Activated gamma-delta T cell treated with Interleukin-2 at 50 U/mL for 16 hours (primary cell): ENCODE data around the gene APELA.
"Not testable (repeated sequence)": the region's sequence is repeated elsewhere in the genome, so short reads cannot be mapped to it uniquely, and the experiment has no call there.

Experiments used
- DNase-seq: peaks from one replicate; pipeline ENCODE4 v3.0.0-alpha.2; 2020

APELA gene

DNA sequence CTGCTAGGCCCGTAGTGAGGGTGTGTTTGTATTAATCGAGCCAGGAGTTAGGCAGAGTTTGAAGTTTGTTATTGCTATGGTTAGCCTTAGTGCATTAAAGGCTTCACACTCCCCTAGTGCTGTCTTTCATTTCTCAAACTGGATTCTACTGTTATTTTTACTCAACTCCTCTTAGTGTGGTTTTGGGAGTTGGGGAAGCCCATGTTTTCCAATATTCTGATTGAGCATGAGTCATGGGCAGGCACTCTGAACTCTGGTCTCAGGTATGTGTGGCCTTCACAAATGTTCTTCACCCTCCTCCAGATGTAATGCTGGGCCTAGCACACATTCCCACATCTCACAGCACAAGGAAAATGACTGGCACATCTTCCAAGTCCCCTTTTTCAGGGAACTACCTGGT is 50.1 kb downstream of the APELA start:
- DNase-seq = not testable (repeated sequence)

DNA sequence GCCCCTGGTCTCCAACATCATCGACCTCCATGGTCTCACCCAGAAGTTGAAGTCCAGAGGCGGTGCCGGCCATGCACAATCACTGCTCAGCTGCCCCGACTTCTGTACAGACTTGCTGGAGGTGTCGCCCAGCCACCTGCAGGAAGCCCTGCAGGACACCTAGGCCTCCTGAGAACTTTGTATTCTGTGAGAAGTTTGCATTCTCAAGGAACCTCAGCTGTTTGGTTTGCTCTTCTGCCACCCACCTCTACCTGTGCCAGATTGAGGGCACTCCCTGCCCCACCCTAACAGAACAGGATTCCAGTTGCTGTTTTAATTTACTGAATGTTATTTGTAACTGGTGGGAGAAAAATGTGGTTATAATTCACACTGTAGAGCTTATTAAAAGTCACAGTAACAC is 53.7 kb downstream of the APELA start:
- DNase-seq = no peak

DNA sequence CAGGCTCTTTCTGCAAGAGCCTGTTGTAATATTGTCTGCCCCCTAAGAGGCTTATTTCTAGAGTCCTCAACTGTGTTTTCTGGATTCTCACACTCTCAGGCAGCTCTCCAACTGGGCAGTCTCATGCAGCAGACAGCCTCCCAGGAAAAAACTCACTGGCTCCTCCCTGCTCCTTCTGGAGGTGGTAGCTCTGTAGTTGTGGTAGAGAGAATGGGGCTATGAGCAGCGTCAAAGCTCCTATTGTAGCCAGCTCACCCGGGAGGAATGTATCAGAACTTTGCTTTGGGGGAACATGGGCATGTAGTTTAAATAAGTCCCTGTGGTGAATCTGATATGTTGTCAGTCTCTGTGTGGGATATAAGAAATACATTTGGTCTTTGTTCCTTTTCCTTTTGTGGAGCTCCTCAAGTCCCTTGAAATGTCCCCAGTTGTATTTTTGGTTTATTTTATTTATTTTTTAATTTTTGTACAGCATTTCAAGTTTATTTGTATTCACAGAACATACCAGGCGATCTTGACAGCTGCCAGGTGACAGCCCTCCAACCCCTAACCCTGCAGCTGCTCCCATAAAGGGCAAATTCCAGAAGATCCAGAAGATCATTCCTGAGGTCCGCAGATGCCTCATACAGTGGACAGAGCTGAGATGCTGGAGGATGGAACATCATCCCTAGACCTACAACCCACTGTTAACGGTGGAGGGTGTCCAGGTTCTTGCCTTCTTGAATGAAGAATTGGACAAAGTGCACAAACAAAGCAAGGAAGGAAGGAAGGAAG is 54.8 kb downstream of the APELA start:
- DNase-seq = no peak

DNA sequence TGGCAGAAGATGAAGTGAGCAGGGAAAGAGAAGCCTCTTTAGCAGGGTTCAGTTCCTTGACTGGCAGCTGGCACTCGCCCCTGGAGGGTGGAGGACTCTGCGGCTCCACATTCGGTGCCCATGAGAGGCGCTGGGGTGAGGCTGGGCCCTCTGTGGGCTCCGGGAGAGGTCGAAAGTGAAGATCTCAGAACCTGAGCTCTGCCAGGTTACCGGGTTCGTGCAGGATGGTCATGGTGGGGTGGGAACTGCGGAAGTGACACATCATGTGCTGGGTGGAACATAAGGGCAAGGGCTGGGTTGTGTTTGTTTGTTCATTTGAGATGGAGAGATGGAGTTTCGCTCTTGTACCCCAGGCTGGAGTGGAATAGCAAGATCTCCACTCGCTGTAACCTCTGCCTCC is 56.3 kb downstream of the APELA start:
- DNase-seq = no peak

GRCh38 chr4:164935363-164935762 is 58.4 kb downstream of the APELA start:
- no peak for DNase-seq

DNA sequence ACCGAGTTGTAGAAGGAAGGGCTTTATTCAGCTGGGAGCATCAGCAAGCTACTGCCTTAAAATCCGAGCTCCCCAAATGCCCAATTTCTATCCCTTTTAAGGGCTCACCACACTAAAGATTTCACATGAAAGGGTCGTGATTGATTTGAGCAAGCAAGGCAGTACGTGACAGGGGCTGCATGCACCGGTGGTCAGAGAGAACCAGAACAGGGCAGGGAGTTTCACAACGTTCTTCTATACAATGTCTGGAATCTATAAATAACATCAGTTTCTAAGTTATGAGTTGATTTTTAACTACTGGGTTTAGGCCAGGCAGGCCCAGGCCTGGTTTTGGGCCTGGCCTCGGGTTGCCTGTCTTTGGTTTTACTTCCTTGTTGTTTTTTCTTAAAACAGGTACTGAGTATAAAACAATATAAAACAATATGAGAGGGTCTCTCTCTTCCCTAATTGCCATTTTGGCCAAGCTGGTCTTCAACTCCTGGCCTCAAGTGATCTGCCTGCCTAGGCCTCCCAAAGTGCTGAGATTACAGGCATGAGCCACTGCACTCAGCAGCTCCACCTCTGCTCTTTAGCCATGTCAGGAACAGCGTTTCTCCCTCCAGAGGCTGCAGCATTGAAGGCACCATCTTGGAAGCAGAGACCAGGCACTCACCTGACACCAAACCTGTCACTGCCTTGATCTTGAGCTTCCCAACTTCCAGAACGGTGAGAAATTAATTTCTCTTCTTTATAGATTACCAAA is 59.1 kb downstream of the APELA start:
- DNase-seq = not testable (repeated sequence)

- no peak for DNase-seq
These were observed 60.7 kb downstream of the APELA start for GRCh38 chr4:164937576-164938270.

DNA sequence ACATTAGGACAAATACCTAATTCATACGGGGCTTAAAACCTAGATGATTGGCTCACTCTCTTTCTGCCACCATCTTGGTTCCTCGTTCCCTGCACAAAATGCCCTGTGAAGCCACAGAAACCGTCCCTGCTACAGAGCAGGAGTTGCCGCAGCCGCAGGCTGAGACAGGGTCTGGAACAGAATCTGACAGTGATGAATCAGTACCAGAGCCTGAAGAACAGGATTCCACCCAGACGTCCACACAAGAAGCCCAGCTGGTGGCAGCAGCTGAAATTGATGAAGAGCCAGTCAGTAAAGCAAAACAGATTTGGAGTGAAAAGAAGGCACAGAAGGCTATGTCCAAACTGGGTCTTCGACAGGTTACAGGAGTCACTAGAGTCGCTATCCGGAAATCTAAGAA is 66.2 kb downstream of the APELA start:
- no peak for DNase-seq

GRCh38 chr4:164945146-164945545 is 68.2 kb downstream of the APELA start:
- DNase-seq = no peak

DNA sequence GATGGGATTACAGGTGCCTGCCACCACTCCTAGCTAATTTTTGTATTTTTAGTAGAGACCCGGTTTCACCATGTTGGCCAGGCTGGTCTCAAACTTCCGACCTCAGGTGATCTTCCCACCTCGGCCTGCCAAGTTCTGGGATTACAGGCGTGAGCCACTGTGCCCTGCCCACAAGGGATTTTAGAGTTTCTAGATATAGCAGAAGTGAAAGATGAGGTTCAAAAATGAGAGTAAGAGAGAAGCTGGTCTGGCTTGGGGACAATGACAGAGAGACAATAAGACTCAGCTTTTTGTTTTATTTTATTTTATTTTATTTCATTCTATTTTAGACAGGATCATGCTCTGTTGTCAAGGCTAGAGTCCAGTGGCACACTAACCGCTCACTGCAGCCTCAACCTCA is 69.8 kb downstream of the APELA start:
- no peak for DNase-seq
